Lower leg skin (tissue), 3 donors: ENCODE measurements around the gene ADA.
"Not testable (repeated sequence)": the region's sequence is repeated elsewhere in the genome, so short reads cannot be mapped to it uniquely, and the experiment has no call there.

ENCODE experiments used
- POLR2A ChIP-seq, 2 donors: fragments of 450-650 bp; IDR thresholded peaks; one replicate each; pipeline ENCODE4 v1.6.1; 2016 to 2017; ENCODE audit warnings: antibody characterized with exemption in 2 of 2, mild to moderate bottlenecking in 1 of 2, moderate library complexity in 1 of 2
- TF ChIP-seq, protein P1 (sequence below), 3 donors: fragments of 450-650 bp; IDR thresholded peaks; one replicate each; pipeline ENCODE4 v1.5.1; 2016; ENCODE audit warnings: antibody characterized with exemption in 3 of 3, mild to moderate bottlenecking in 3 of 3, moderate library complexity in 2 of 3

- TF ChIP-seq, protein P1, sequence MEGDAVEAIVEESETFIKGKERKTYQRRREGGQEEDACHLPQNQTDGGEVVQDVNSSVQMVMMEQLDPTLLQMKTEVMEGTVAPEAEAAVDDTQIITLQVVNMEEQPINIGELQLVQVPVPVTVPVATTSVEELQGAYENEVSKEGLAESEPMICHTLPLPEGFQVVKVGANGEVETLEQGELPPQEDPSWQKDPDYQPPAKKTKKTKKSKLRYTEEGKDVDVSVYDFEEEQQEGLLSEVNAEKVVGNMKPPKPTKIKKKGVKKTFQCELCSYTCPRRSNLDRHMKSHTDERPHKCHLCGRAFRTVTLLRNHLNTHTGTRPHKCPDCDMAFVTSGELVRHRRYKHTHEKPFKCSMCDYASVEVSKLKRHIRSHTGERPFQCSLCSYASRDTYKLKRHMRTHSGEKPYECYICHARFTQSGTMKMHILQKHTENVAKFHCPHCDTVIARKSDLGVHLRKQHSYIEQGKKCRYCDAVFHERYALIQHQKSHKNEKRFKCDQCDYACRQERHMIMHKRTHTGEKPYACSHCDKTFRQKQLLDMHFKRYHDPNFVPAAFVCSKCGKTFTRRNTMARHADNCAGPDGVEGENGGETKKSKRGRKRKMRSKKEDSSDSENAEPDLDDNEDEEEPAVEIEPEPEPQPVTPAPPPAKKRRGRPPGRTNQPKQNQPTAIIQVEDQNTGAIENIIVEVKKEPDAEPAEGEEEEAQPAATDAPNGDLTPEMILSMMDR (IDR thresholded peaks at IDR 0.05): not testable (repeated sequence)
- TF ChIP-seq POLR2A (IDR thresholded peaks at IDR 0.05): not testable (repeated sequence)
Measured at GRCh38 chr20:44697041-44697440, 45.5 kb upstream of the ADA start.
